HepG2 (cell line): Measurements from ENCODE around the gene CCDC97. TPM values are rescaled to one million over a fixed set of nuclear protein-coding genes. Genes with fewer than 3 reads are reported as not detected.

Experiments used
- GATAD1 ChIP-seq: IDR thresholded peaks from 2 replicates; pipeline ENCODE4 v1.6.1; 2016; ENCODE audit warnings: missing genetic modification reagents, missing compliant biosample characterization
- GTF3A ChIP-seq: sonication (generic); formaldehyde crosslinking; conservative IDR thresholded peaks from 2 replicates; pipeline ENCODE4 v1.4.0; 2020; ENCODE audit warnings: mild to moderate bottlenecking, missing genetic modification reagents
- ISX ChIP-seq: sonication (generic); formaldehyde crosslinking; conservative IDR thresholded peaks from 2 replicates; pipeline ENCODE4 v1.5.0; 2020; ENCODE audit warnings: missing genetic modification reagents
- JUND ChIP-seq: sonication (generic); formaldehyde crosslinking; IDR thresholded peaks from 2 replicates; pipeline ENCODE4 v1.8.0; 2022; ENCODE audit warnings: mild to moderate bottlenecking, missing genetic modification reagents
- KLF9 ChIP-seq: IDR thresholded peaks from 2 replicates; pipeline ENCODE4 v1.6.1; 2016; ENCODE audit warnings: low read depth
- NCOR1 ChIP-seq: fragments of 200-600 bp; sonication (generic); IDR thresholded peaks from 2 replicates; pipeline ENCODE4 v1.7.0; 2017; ENCODE audit warnings: antibody characterized with exemption, low read length, borderline replicate concordance
- PHF8 ChIP-seq: sonication (generic); formaldehyde crosslinking; IDR thresholded peaks from 2 replicates; pipeline ENCODE4 v1.5.0; 2020; ENCODE audit warnings: missing genetic modification reagents
- POLR2AphosphoS5 ChIP-seq: IDR thresholded peaks from 2 replicates; pipeline ENCODE4 v1.6.1; 2012; ENCODE audit warnings: low read depth, low read length
- RBFOX2 ChIP-seq: fragments of 200-400 bp; formaldehyde crosslinking; IDR thresholded peaks from 2 replicates; pipeline ENCODE4 v1.6.1; 2017; ENCODE audit warnings: low read depth, mild to moderate bottlenecking, low read length
- SETDB1 ChIP-seq: sonication (generic); formaldehyde crosslinking; IDR thresholded peaks from 2 replicates; pipeline ENCODE4 v1.5.1; 2020; ENCODE audit warnings: missing genetic modification reagents, mild to moderate bottlenecking, borderline replicate concordance
- SP4 ChIP-seq: sonication (generic); formaldehyde crosslinking; IDR thresholded peaks from 2 replicates; pipeline ENCODE4 v1.8.1; 2023; ENCODE audit warnings: mild to moderate bottlenecking, missing genetic modification reagents
- TCF12 ChIP-seq, 2 experiments: fragments of 450-650 bp in 1 of 2; sonication (generic) in 1 of 2; formaldehyde crosslinking in 1 of 2; IDR thresholded peaks; 2 replicates each; pipeline versions ENCODE4 v1.6.1 to v1.8.0; 2017 to 2022; ENCODE audit warnings: antibody characterized with exemption in 1 of 2, mild to moderate bottlenecking in 1 of 2, missing genetic modification reagents in 1 of 2, moderate library complexity in 1 of 2
- XBP1 ChIP-seq: sonication (generic); formaldehyde crosslinking; IDR thresholded peaks from 2 replicates; pipeline ENCODE4 v1.5.0; 2020; ENCODE audit warnings: missing genetic modification reagents
- ZFP36 ChIP-seq: fragments of 150-350 bp; IDR thresholded peaks from 2 replicates; pipeline ENCODE4 v1.6.1; 2018; ENCODE audit warnings: borderline replicate concordance, low read length, low read depth; ENCODE audit not compliant: partially characterized antibody
- ZMYM3 ChIP-seq: sonication (generic); formaldehyde crosslinking; IDR thresholded peaks from 2 replicates; pipeline ENCODE4 v1.5.1; 2020; ENCODE audit warnings: mild to moderate bottlenecking, missing genetic modification reagents
- ZNF468 ChIP-seq: sonication (generic); formaldehyde crosslinking; IDR thresholded peaks from 2 replicates; pipeline ENCODE4 v1.8.0; 2022; ENCODE audit warnings: mild to moderate bottlenecking, moderate library complexity, missing genetic modification reagents
- ZNF678 ChIP-seq: sonication (generic); formaldehyde crosslinking; IDR thresholded peaks from 2 replicates; pipeline ENCODE4 v1.4.0; 2020; ENCODE audit warnings: mild to moderate bottlenecking, missing genetic modification reagents
- ZNF883 ChIP-seq: sonication (generic); formaldehyde crosslinking; IDR thresholded peaks from 2 replicates; pipeline ENCODE4 v1.5.1; 2020; ENCODE audit warnings: mild to moderate bottlenecking, missing genetic modification reagents; ENCODE audit errors: not compliant biosample characterization
- polyA plus RNA-seq, 8 experiments: library from polyadenylated mRNA; depleted of rRNA in 3 of 8; stranded (reverse) in 7 of 8; unstranded in 1 of 8; fragments of >200 nt; fragmentation: Illumina TruSeq in 4 of 8; extraction: Trizol in 4 of 8; gene quantifications; 2 replicates each; pipeline versions ENCODE4 v1.2.1 to v1.2.3, GENCODE V29; 2011 to 2016; ENCODE audit warnings: low read depth in 4 of 8, missing spikeins in 1 of 8, mixed read lengths in 1 of 8; ENCODE audit not compliant: insufficient read depth in 1 of 8
- total RNA-seq, 5 experiments: library from RNA; depleted of rRNA; stranded (reverse); fragments of >200 nt; fragmentation: Illumina TruSeq; extraction: Trizol; gene quantifications; 2 replicates each; pipeline ENCODE4 v1.2.3, GENCODE V29; 2016; ENCODE audit warnings: low read depth in 1 of 5
- TF ChIP-seq, protein P1 (sequence below): IDR thresholded peaks from 2 replicates; pipeline ENCODE4 v1.6.1; 2016; ENCODE audit warnings: low read depth
- TF ChIP-seq, protein P2 (sequence below): sonication (generic); formaldehyde crosslinking; IDR thresholded peaks from 2 replicates; pipeline ENCODE4 v1.4.0; 2020; ENCODE audit warnings: missing genetic modification reagents, borderline replicate concordance
- TF ChIP-seq, protein P3 (sequence below): sonication (generic); formaldehyde crosslinking; IDR thresholded peaks from 2 replicates; pipeline ENCODE4 v1.8.1; 2023; ENCODE audit warnings: mild to moderate bottlenecking, missing genetic modification reagents
- TF ChIP-seq, protein P4 (sequence below): sonication (generic); formaldehyde crosslinking; IDR thresholded peaks from 2 replicates; pipeline ENCODE4 v1.5.1; 2020; ENCODE audit warnings: missing genetic modification reagents, mild to moderate bottlenecking, borderline replicate concordance

The CCDC97 gene
- total and polyA plus RNA-seq, 2 of the 13 experiments (the other 11 are each of a cell fraction or from before 2014, with no cell fraction given): 6.2 to 7.3 TPM

DNA sequence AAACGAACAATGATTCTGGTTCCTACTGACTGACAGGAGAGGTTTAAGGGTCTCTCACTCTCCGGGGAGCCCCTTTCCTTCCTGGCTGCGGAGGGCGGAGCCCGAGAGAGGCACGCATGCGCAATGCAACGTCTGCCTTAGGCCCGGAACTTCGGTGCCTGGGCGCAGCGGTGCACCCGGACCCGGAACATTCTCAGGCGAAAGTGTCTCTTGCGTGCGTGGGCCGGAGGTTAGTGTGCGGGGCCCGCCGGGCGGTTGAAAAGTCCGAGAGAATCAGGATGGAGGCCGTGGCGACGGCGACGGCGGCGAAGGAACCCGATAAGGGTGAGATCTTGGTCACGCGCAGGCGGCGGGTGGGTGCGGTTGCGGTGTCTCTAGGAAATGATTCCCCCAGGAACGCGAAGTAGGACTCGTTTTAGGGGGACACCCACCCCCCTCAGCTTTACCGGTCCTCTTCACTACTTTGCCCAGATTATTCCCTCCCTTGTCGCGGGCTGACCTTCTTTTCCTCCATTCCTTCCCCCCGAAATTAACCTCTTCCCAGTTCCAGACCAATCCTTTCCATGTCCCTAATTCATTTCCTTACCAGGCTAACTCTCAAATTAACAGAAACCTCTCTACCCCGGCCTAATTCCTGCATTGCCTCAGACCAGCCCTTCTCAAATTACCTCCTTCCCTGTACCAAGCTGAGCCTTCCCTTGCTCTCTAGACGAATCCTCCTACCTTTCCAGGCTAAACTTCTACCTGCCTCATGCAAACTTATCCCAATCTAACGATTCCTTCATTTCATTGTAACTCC, at the start of gene CCDC97 (continued):
- TF ChIP-seq, protein P1, sequence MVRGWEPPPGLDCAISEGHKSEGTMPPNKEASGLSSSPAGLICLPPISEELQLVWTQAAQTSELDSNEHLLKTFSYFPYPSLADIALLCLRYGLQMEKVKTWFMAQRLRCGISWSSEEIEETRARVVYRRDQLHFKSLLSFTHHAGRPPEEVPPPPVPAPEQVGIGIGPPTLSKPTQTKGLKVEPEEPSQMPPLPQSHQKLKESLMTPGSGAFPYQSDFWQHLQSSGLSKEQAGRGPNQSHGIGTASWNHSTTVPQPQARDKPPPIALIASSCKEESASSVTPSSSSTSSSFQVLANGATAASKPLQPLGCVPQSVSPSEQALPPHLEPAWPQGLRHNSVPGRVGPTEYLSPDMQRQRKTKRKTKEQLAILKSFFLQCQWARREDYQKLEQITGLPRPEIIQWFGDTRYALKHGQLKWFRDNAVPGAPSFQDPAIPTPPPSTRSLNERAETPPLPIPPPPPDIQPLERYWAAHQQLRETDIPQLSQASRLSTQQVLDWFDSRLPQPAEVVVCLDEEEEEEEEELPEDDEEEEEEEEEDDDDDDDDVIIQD (CRISPR knock-in tag): peak; percentile 21; the same call in 1 of the 2 replicates
- TF ChIP-seq, protein P2, sequence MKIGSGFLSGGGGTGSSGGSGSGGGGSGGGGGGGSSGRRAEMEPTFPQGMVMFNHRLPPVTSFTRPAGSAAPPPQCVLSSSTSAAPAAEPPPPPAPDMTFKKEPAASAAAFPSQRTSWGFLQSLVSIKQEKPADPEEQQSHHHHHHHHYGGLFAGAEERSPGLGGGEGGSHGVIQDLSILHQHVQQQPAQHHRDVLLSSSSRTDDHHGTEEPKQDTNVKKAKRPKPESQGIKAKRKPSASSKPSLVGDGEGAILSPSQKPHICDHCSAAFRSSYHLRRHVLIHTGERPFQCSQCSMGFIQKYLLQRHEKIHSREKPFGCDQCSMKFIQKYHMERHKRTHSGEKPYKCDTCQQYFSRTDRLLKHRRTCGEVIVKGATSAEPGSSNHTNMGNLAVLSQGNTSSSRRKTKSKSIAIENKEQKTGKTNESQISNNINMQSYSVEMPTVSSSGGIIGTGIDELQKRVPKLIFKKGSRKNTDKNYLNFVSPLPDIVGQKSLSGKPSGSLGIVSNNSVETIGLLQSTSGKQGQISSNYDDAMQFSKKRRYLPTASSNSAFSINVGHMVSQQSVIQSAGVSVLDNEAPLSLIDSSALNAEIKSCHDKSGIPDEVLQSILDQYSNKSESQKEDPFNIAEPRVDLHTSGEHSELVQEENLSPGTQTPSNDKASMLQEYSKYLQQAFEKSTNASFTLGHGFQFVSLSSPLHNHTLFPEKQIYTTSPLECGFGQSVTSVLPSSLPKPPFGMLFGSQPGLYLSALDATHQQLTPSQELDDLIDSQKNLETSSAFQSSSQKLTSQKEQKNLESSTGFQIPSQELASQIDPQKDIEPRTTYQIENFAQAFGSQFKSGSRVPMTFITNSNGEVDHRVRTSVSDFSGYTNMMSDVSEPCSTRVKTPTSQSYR (CRISPR knock-in tag): peak; percentile 58; the same call in 1 of the 2 replicates
- TF ChIP-seq GTF3A (CRISPR knock-in tag): no peak
- TF ChIP-seq ZNF883 (CRISPR knock-in tag): peak; percentile 26
- TF ChIP-seq, protein P3, sequence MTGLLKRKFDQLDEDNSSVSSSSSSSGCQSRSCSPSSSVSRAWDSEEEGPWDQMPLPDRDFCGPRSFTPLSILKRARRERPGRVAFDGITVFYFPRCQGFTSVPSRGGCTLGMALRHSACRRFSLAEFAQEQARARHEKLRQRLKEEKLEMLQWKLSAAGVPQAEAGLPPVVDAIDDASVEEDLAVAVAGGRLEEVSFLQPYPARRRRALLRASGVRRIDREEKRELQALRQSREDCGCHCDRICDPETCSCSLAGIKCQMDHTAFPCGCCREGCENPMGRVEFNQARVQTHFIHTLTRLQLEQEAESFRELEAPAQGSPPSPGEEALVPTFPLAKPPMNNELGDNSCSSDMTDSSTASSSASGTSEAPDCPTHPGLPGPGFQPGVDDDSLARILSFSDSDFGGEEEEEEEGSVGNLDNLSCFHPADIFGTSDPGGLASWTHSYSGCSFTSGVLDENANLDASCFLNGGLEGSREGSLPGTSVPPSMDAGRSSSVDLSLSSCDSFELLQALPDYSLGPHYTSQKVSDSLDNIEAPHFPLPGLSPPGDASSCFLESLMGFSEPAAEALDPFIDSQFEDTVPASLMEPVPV (CRISPR knock-in tag): peak; percentile 55; the same call in 1 of the 2 replicates
- peak; percentile 95 for TF ChIP-seq PHF8 (CRISPR knock-in tag)
- no peak for TF ChIP-seq ZFP36
- TF ChIP-seq KLF9: peak; percentile 88
- TF ChIP-seq ZNF468: no peak
- peak; percentile 94 for TF ChIP-seq GATAD1 (CRISPR knock-in tag)
- peak; percentile 75 for TF ChIP-seq SP4 (CRISPR knock-in tag)
- TF ChIP-seq ZNF678 (CRISPR knock-in tag): no peak
- peak; percentile 83 for TF ChIP-seq XBP1
- TF ChIP-seq JUND (CRISPR knock-in tag): no peak
- no peak for TF ChIP-seq TCF12 (IDR thresholded peaks at IDR 0.05)
- TF ChIP-seq TCF12 (CRISPR knock-in tag; IDR thresholded peaks at IDR 0.05): peak; percentile 79; the same call in 1 of the 2 replicates
- TF ChIP-seq SETDB1 (CRISPR knock-in tag): no peak
- TF ChIP-seq RBFOX2: peak; percentile 92
- TF ChIP-seq ZMYM3 (CRISPR knock-in tag): peak; percentile 75; the same call in 1 of the 2 replicates
- TF ChIP-seq NCOR1: peak; percentile 69; the same call in 1 of the 2 replicates
- TF ChIP-seq, protein P4, sequence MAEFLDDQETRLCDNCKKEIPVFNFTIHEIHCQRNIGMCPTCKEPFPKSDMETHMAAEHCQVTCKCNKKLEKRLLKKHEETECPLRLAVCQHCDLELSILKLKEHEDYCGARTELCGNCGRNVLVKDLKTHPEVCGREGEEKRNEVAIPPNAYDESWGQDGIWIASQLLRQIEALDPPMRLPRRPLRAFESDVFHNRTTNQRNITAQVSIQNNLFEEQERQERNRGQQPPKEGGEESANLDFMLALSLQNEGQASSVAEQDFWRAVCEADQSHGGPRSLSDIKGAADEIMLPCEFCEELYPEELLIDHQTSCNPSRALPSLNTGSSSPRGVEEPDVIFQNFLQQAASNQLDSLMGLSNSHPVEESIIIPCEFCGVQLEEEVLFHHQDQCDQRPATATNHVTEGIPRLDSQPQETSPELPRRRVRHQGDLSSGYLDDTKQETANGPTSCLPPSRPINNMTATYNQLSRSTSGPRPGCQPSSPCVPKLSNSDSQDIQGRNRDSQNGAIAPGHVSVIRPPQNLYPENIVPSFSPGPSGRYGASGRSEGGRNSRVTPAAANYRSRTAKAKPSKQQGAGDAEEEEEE: no peak
- TF ChIP-seq POLR2AphosphoS5: peak; percentile 86
- TF ChIP-seq ISX (CRISPR knock-in tag): peak; percentile 75
